ENCODE results near the gene UNC93A.
"Not testable (repeated sequence)": the region's sequence is repeated elsewhere in the genome, so short reads cannot be mapped to it uniquely, and the experiment has no call there.

DNA sequence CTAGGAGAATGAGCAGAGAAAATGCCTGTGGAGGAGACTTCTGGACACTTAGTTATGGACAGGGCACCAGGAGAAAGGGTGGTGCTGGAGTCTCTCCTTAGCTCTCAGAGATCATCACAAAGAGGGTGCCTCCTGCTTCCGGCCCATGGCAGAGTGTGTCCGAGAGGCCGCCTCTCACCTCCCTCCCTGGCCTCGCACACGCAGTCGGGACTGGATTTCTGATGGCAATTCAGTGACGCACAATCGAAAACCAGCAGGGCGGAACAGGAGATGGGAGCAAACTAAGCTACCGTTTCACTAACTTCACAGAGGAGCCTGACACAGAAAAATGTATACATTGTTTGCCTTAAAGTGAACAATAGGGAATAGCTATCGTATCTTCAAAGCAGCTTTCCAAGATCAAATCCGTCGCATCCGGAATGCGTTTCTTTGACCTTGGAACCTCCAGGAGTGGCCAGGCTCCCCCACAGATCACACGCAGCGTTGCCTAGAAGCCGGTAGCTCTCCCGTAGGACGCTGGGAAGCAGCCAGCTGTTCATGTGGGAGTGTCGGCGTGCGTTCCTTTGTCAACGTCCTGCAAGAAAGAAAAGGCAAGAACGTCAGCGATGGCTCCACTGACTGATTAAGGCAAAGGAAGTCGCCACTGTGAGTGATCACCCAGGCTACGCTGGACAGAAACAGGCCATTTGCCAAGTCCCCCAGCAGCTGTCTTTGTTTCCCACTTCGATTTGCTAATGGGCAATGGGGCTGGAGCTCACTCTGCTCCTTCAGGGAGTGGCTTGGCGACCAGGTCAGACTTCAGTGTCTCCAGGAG is 49.6 kb upstream of the UNC93A start:
- not testable (repeated sequence) for TF ChIP-seq EZH2 (IDR thresholded peaks at IDR 0.05; ENCODE audit: borderline replicate concordance, low read depth, low read length, poor library complexity, severe bottlenecking)
- TF ChIP-seq, protein P1, sequence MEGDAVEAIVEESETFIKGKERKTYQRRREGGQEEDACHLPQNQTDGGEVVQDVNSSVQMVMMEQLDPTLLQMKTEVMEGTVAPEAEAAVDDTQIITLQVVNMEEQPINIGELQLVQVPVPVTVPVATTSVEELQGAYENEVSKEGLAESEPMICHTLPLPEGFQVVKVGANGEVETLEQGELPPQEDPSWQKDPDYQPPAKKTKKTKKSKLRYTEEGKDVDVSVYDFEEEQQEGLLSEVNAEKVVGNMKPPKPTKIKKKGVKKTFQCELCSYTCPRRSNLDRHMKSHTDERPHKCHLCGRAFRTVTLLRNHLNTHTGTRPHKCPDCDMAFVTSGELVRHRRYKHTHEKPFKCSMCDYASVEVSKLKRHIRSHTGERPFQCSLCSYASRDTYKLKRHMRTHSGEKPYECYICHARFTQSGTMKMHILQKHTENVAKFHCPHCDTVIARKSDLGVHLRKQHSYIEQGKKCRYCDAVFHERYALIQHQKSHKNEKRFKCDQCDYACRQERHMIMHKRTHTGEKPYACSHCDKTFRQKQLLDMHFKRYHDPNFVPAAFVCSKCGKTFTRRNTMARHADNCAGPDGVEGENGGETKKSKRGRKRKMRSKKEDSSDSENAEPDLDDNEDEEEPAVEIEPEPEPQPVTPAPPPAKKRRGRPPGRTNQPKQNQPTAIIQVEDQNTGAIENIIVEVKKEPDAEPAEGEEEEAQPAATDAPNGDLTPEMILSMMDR (conservative IDR thresholded peaks at IDR 0.05; ENCODE audit: low read depth, low read length): not testable (repeated sequence)

All from A673 (cell line).